Hematopoietic multipotent progenitor cell (in vitro differentiated cells): ENCODE data around the gene RNF125. TPM values are rescaled to one million over a fixed set of nuclear protein-coding genes. Genes with fewer than 3 reads are reported as not detected.
"Not testable (repeated sequence)": the region's sequence is repeated elsewhere in the genome, so short reads cannot be mapped to it uniquely, and the experiment has no call there.

Experiments used
- DNase-seq, 3 donors: peaks; one replicate each; pipeline ENCODE4 v3.0.0-alpha.2; 2011 to 2015; ENCODE audit warnings: low read depth in 2 of 3, low spot score in 2 of 3
- total RNA-seq: library from RNA; depleted of rRNA; stranded (reverse); fragments of >200 nt; gene quantifications from one replicate; pipeline ENCODE4 v1.2.3, GENCODE V29; 2012

Gene RNF125
- 8.9 TPM for total RNA-seq

GRCh38 chr18:32018331-32019250 lies at the start of gene RNF125:
TSS of gene RNF125 (plus strand) at chr18:32018825. CDS start at chr18:32018864, 39 bp downstream.
- DNase-seq, result peak; percentile 83 to 94 (median 90)

- no peak for DNase-seq
Measured at GRCh38 chr18:31970617-31971016, 48.0 kb upstream of the RNF125 start.

GRCh38 chr18:31973929-31974546 lies 44.6 kb upstream of the RNF125 start:
- peak in 2 of 3 donors; percentile 5 to 32 for DNase-seq

GRCh38 chr18:31976242-31976641 lies 42.4 kb upstream of the RNF125 start:
- no peak for DNase-seq

- DNase-seq, result peak in 2 of 3 donors; percentile 14 to 57
Measured at GRCh38 chr18:31977270-31977872, 41.3 kb upstream of the RNF125 start.

GRCh38 chr18:31978616-31979015 lies 40.0 kb upstream of the RNF125 start:
- no peak for DNase-seq

GRCh38 chr18:31979714-31980113 lies 38.9 kb upstream of the RNF125 start:
- DNase-seq, result no peak

- DNase-seq, result no peak
Measured at GRCh38 chr18:31980863-31981262, 37.8 kb upstream of the RNF125 start.

- DNase-seq, result no peak
Measured at GRCh38 chr18:31983020-31983419, 35.6 kb upstream of the RNF125 start.

- no peak for DNase-seq
Measured at GRCh38 chr18:31983976-31984375, 34.6 kb upstream of the RNF125 start.

- no peak for DNase-seq
Measured at GRCh38 chr18:31990823-31991222, 27.8 kb upstream of the RNF125 start.

- no peak for DNase-seq
Measured at GRCh38 chr18:31996007-31996406, 22.6 kb upstream of the RNF125 start.

- DNase-seq, result no peak
Measured at GRCh38 chr18:31998880-31999412, 19.7 kb upstream of the RNF125 start.

- not testable (repeated sequence) for DNase-seq
Measured at GRCh38 chr18:32001141-32001540, 17.5 kb upstream of the RNF125 start.

GRCh38 chr18:32003822-32004221 lies 14.8 kb upstream of the RNF125 start:
- not testable (repeated sequence) for DNase-seq

GRCh38 chr18:32010124-32010721 lies 8.4 kb upstream of the RNF125 start:
- DNase-seq, result no peak

GRCh38 chr18:32011193-32011592 lies 7.4 kb upstream of the RNF125 start:
- DNase-seq, result no peak

GRCh38 chr18:32019251-32019948 lies 775 bp downstream of the RNF125 start:
- peak; percentile 50 to 82 (median 76) for DNase-seq

- DNase-seq, result not testable (repeated sequence)
Measured at GRCh38 chr18:32019949-32020625, 1.5 kb downstream of the RNF125 start.
